Skeletal muscle satellite cell (primary cell): ENCODE data around the gene BEST2.
A peak's percentile ranks its signal among the peaks of the same experiment; 100 is the strongest.

Experiments
- H3K27me3 ChIP-seq: 2 replicates; pipeline ENCODE4 v1.7.0; 2013; ENCODE audit warnings: low read length; ENCODE audit not compliant: control insufficient read depth, insufficient read depth
- H3K36me3 ChIP-seq: 2 replicates; pipeline ENCODE4 v1.7.0; 2013; ENCODE audit warnings: mild to moderate bottlenecking, control low read depth, low read length; ENCODE audit not compliant: insufficient read depth
- H3K4me1 ChIP-seq: 2 replicates; pipeline ENCODE4 v1.7.0; 2013; ENCODE audit warnings: low read length; ENCODE audit not compliant: control insufficient read depth, insufficient read depth
- H3K4me2 ChIP-seq: 2 replicates; pipeline ENCODE4 v1.7.0; 2013; ENCODE audit warnings: mild to moderate bottlenecking, low read length
- H3K4me3 ChIP-seq: 2 replicates; pipeline ENCODE4 v1.7.0; 2013; ENCODE audit warnings: low read length
- H3K9ac ChIP-seq: 2 replicates; pipeline ENCODE4 v1.7.0; 2013; ENCODE audit warnings: mild to moderate bottlenecking, low read depth, low read length, moderate library complexity
- H3K9me3 ChIP-seq: replicated peaks from 2 replicates; pipeline ENCODE4 v1.7.0; 2013; ENCODE audit warnings: mild to moderate bottlenecking, control low read depth, low read length

BEST2 gene

GRCh38 chr19:12790628-12791344, 39.2 kb downstream of the BEST2 start:
- peaks cover 52% of the 10 kb centered on the region for H3K4me1 ChIP-seq
- peaks cover 10% of the 10 kb centered on the region for H3K36me3 ChIP-seq
- H3K9me3 ChIP-seq = no peaks in the 10 kb centered on the region
- peak overlapping the region; percentile 69 for H3K4me3 ChIP-seq
- H3K27me3 ChIP-seq = no peaks in the 10 kb centered on the region
- peak overlapping the region; percentile 98 for H3K9ac ChIP-seq
- peak overlapping the region; percentile 91 for H3K4me2 ChIP-seq

DNA sequence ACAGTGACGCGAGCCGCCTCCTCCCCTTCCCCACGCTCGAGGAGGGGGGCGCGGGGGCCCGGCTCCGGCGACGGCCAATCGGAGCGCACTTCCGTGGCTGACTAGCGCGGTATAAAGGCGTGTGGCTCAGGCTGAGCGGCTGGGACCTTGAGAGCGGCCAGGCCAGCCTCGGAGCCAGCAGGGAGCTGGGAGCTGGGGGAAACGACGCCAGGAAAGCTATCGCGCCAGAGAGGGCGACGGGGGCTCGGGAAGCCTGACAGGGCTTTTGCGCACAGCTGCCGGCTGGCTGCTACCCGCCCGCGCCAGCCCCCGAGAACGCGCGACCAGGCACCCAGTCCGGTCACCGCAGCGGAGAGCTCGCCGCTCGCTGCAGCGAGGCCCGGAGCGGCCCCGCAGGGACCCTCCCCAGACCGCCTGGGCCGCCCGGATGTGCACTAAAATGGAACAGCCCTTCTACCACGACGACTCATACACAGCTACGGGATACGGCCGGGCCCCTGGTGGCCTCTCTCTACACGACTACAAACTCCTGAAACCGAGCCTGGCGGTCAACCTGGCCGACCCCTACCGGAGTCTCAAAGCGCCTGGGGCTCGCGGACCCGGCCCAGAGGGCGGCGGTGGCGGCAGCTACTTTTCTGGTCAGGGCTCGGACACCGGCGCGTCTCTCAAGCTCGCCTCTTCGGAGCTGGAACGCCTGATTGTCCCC, 39.9 kb downstream of the BEST2 start, which contains the start of gene JUNB:
JUNB (plus strand) TSS at position 142 of the 706 bp plus-strand sequence; CDS start at position 428, 286 bp downstream.
- peaks cover 51% of the 10 kb centered on the region for H3K4me1 ChIP-seq

DNA sequence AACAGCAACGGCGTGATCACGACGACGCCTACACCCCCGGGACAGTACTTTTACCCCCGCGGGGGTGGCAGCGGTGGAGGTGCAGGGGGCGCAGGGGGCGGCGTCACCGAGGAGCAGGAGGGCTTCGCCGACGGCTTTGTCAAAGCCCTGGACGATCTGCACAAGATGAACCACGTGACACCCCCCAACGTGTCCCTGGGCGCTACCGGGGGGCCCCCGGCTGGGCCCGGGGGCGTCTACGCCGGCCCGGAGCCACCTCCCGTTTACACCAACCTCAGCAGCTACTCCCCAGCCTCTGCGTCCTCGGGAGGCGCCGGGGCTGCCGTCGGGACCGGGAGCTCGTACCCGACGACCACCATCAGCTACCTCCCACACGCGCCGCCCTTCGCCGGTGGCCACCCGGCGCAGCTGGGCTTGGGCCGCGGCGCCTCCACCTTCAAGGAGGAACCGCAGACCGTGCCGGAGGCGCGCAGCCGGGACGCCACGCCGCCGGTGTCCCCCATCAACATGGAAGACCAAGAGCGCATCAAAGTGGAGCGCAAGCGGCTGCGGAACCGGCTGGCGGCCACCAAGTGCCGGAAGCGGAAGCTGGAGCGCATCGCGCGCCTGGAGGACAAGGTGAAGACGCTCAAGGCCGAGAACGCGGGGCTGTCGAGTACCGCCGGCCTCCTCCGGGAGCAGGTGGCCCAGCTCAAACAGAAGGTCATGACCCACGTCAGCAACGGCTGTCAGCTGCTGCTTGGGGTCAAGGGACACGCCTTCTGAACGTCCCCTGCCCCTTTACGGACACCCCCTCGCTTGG, 40.7 kb downstream of the BEST2 start:
- peaks cover 10% of the 10 kb centered on the region for H3K36me3 ChIP-seq
- peaks cover 43% of the 10 kb centered on the region for H3K4me1 ChIP-seq
- H3K27me3 ChIP-seq = no peaks in the 10 kb centered on the region
- peak overlapping the region; percentile 96 for H3K4me3 ChIP-seq
- peak overlapping the region; percentile 98 for H3K9ac ChIP-seq
- peak overlapping the region; percentile 91 for H3K4me2 ChIP-seq
- no peaks in the 10 kb centered on the region for H3K9me3 ChIP-seq

More for the DNA sequence above, 39.9 kb downstream of the BEST2 start, which contains the start of gene JUNB:
- no peaks in the 10 kb centered on the region for H3K9me3 ChIP-seq
- peak within 1 kb of the TSS; percentile 96 for H3K4me3 ChIP-seq
- H3K4me2 ChIP-seq = peak within 1 kb of the TSS; percentile 91
- H3K9ac ChIP-seq = peak within 1 kb of the TSS; percentile 98
- peaks cover 10% of the 10 kb centered on the region for H3K36me3 ChIP-seq
- H3K27me3 ChIP-seq = no peaks in the 10 kb centered on the region

- no peaks in the 10 kb centered on the region for H3K27me3 ChIP-seq
- peak overlapping the region; percentile 91 for H3K4me2 ChIP-seq
- H3K9ac ChIP-seq = peak overlapping the region; percentile 98
- H3K4me1 ChIP-seq = peaks cover 41% of the 10 kb centered on the region
- peak overlapping the region; percentile 96 for H3K4me3 ChIP-seq
- H3K36me3 ChIP-seq = peaks cover 10% of the 10 kb centered on the region
- H3K9me3 ChIP-seq = no peaks in the 10 kb centered on the region
Measured at GRCh38 chr19:12792853-12793289, 41.3 kb downstream of the BEST2 start.

GRCh38 chr19:12793290-12794195, 42.0 kb downstream of the BEST2 start:
- peaks cover 10% of the 10 kb centered on the region for H3K36me3 ChIP-seq
- H3K9ac ChIP-seq = peak overlapping the region; percentile 98
- H3K9me3 ChIP-seq = no peaks in the 10 kb centered on the region
- H3K4me3 ChIP-seq = peak overlapping the region; percentile 96
- H3K4me2 ChIP-seq = peak overlapping the region; percentile 91
- H3K4me1 ChIP-seq = peaks cover 34% of the 10 kb centered on the region
- no peaks in the 10 kb centered on the region for H3K27me3 ChIP-seq

DNA sequence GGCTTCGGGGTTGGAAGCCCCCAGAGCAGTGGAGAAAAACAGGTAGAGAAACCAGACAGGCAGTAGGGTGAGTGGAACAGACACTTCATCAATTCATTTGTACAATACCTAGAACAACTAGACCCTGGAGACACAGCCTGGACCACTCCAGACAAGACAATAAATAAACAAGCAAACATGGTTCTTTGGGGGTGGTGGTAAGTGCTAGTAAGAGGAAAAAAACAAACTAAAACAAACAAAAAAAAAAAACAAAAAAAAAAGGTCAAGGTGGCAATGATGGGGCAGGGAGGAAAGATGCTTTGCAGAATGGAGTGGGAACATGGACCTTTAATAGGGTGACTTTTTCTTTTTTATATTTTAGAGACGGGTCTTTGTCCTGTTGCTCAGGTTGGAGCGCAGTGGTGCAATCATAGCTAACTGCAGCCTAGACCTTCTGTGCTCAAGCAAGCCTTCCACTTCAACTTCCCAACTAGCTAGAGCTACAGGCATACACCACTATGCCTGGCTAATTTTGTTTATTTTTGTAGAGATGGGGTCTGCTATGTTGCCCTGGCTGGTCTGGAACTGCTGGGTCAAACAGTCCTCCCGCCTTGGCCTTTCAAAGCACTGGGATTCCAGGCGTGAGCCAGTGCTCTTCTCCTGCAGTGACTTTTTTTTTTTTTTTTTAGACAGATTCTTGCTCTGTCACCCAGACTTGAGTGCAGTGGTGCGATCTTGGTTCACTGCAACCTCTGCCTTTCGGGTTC, 42.8 kb downstream of the BEST2 start:
- H3K4me2 ChIP-seq = peak overlapping the region; percentile 91
- peaks cover 11% of the 10 kb centered on the region for H3K36me3 ChIP-seq
- peaks cover 26% of the 10 kb centered on the region for H3K4me1 ChIP-seq
- peak overlapping the region; percentile 96 for H3K4me3 ChIP-seq
- peak overlapping the region; percentile 98 for H3K9ac ChIP-seq
- H3K27me3 ChIP-seq = no peaks in the 10 kb centered on the region
- no peaks in the 10 kb centered on the region for H3K9me3 ChIP-seq

DNA sequence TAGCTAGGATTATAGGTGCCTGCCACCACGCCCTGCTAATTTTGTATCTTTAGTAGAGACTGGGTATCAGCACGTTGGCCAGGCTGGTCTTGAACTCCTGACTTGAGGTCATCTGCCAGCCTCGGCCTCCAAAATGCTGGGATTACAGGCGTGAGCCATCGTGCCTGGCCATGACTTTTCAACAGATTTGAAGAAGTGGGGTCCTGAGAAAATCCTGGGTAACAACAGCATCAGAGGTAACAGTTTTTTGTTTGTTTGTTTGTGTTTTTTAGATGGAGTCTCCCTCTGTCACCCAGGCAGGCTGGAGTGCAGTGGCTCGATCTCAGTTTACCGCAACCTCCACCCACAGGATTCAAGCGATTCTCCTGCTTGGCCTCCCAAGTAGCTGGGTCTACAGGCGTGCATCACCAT, 43.4 kb downstream of the BEST2 start:
- Histone ChIP-seq H3K9me3 (no peaks in the 10 kb centered on the region), H3K9ac (no peak overlapping the region)

GRCh38 chr19:12796146-12797071, 44.8 kb downstream of the BEST2 start:
- no peak overlapping the region for H3K9ac ChIP-seq
- H3K36me3 ChIP-seq = peaks cover 23% of the 10 kb centered on the region
- peak overlapping the region; percentile 61 for H3K4me2 ChIP-seq
- no peak overlapping the region for H3K4me3 ChIP-seq
- H3K4me1 ChIP-seq = peaks cover 24% of the 10 kb centered on the region
- H3K9me3 ChIP-seq = no peaks in the 10 kb centered on the region
- no peaks in the 10 kb centered on the region for H3K27me3 ChIP-seq

More for the DNA sequence above, 43.4 kb downstream of the BEST2 start:
- Histone ChIP-seq H3K4me2 (no peak overlapping the region), H3K36me3 (peaks cover 17% of the 10 kb centered on the region), H3K4me3 (no peak overlapping the region), H3K27me3 (no peaks in the 10 kb centered on the region), H3K4me1 (peaks cover 25% of the 10 kb centered on the region)

- H3K36me3 ChIP-seq = peaks cover 23% of the 10 kb centered on the region
- H3K9ac ChIP-seq = no peak overlapping the region
- peaks cover 31% of the 10 kb centered on the region for H3K4me1 ChIP-seq
- no peaks in the 10 kb centered on the region for H3K27me3 ChIP-seq
- H3K9me3 ChIP-seq = no peaks in the 10 kb centered on the region
- no peak overlapping the region for H3K4me3 ChIP-seq
- no peak overlapping the region for H3K4me2 ChIP-seq
Measured at GRCh38 chr19:12797141-12797587, 45.6 kb downstream of the BEST2 start.
